SK-N-SH (cell line): ENCODE data around the gene ANKRD36C.
"Not testable (repeated sequence)": the region's sequence is repeated elsewhere in the genome, so short reads cannot be mapped to it uniquely, and the experiment has no call there.

Experiments
- CHD2 ChIP-seq: fragments of 150-350 bp; IDR thresholded peaks from 2 replicates; pipeline ENCODE4 v1.6.1; 2018; ENCODE audit warnings: low read length; ENCODE audit not compliant: partially characterized antibody
- EZH2phosphoT487 ChIP-seq: fragments of 200-600 bp; sonication (generic); IDR thresholded peaks from 2 replicates; pipeline ENCODE4 v1.6.1; 2017; ENCODE audit warnings: low read depth, mixed run types, mild to moderate bottlenecking, antibody characterized with exemption, moderate library complexity, borderline replicate concordance
- POLR2AphosphoS5 ChIP-seq: IDR thresholded peaks from 2 replicates; pipeline ENCODE4 v1.6.1; 2012; ENCODE audit warnings: low read depth, low read length
- RXRA ChIP-seq: IDR thresholded peaks from 2 replicates; pipeline ENCODE4 v1.4.0; 2012; ENCODE audit warnings: low read depth, mild to moderate bottlenecking, borderline replicate concordance
- TAF1 ChIP-seq: IDR thresholded peaks from 2 replicates; pipeline ENCODE4 v1.6.1; 2012; ENCODE audit warnings: low read depth, mild to moderate bottlenecking, low read length, moderate library complexity, borderline replicate concordance
- TF ChIP-seq, protein P1 (sequence below): fragments of 200-600 bp; sonication (generic); IDR thresholded peaks from 2 replicates; pipeline ENCODE4 v1.6.1; 2017; ENCODE audit warnings: antibody characterized with exemption, mild to moderate bottlenecking, moderate library complexity

DNA sequence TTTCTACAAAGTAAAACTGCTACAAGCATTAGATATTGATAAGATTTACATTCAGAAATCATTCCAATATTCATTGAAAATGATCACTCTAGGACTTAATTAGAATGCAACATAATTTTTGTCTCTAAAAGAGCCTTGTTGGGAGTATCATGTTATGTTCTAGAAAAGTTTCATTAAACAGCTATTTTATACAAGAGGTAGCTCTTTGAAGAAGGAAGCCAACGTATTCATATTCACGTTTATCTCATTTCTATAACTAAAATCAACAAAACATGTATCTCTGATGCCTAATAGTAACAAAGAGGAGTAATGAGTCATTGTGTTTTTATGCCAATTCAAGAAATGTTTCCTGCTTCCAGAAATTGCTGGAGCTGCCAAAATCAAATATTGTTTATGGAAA is 97.2 kb downstream of the ANKRD36C start:
- not testable (repeated sequence) for TF ChIP-seq POLR2AphosphoS5, CHD2, RXRA, TAF1, EZH2phosphoT487
- TF ChIP-seq, protein P1, sequence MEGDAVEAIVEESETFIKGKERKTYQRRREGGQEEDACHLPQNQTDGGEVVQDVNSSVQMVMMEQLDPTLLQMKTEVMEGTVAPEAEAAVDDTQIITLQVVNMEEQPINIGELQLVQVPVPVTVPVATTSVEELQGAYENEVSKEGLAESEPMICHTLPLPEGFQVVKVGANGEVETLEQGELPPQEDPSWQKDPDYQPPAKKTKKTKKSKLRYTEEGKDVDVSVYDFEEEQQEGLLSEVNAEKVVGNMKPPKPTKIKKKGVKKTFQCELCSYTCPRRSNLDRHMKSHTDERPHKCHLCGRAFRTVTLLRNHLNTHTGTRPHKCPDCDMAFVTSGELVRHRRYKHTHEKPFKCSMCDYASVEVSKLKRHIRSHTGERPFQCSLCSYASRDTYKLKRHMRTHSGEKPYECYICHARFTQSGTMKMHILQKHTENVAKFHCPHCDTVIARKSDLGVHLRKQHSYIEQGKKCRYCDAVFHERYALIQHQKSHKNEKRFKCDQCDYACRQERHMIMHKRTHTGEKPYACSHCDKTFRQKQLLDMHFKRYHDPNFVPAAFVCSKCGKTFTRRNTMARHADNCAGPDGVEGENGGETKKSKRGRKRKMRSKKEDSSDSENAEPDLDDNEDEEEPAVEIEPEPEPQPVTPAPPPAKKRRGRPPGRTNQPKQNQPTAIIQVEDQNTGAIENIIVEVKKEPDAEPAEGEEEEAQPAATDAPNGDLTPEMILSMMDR = not testable (repeated sequence)
